ENCODE measurements around the gene CA10.

CA10 gene

DNA sequence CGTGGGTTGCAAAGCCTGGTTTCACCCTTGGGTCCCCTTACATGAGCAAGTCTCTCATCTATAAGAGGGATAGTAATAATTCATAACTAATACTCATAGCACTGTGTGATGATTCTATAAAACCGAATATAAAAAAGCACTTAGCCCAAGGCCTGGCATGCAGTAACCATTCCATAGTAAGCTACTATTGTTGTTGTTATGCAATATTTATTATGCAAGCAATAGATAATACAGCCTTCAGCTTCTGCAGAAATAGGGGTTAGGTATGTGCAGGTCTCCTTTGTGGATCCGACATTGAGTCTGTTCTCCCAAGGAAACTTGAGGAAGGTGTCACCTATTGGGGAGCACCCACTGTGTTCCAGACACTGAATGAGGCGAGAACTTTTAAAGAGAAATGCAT, 497.1 kb downstream of the CA10 start:
- Histone ChIP-seq H3K9ac (ENCODE audit: low read depth, low read length, poor library complexity, severe bottlenecking) (no peak overlapping the region), H3K4me1 (ENCODE audit: insufficient read depth, low read length, poor library complexity, severe bottlenecking) (no peaks in the 10 kb centered on the region), H3K4me2 (ENCODE audit: low read depth, low read length, poor library complexity, severe bottlenecking) (no peak overlapping the region), H3K9me3 (ENCODE audit: insufficient read depth, low read depth, low read length) (no peaks in the 10 kb centered on the region), H3K79me2 (ENCODE audit: insufficient read depth, low read length) (no peaks in the 10 kb centered on the region), H3K27me3 (ENCODE audit: insufficient read depth, low read length, poor library complexity, severe bottlenecking) (peaks cover 12% of the 10 kb centered on the region), H3F3A (ENCODE audit: low read depth) (no peaks in the 10 kb centered on the region), H3K9me2 (replicated peaks; ENCODE audit: low read depth, low read length) (no peaks in the 10 kb centered on the region), H3K4me3 (ENCODE audit: low read length, poor library complexity, severe bottlenecking) (no peak overlapping the region), H2AFZ (ENCODE audit: low read length) (no peak overlapping the region), H4K20me1 (ENCODE audit: insufficient read depth, low read length, poor library complexity, severe bottlenecking) (no peaks in the 10 kb centered on the region), H3K36me3 (ENCODE audit: insufficient read depth, low read length) (no peaks in the 10 kb centered on the region)
- no peak for TF ChIP-seq EZH2phosphoT487 (IDR thresholded peaks at IDR 0.05; ENCODE audit: borderline replicate concordance)
- TF ChIP-seq, protein P1, sequence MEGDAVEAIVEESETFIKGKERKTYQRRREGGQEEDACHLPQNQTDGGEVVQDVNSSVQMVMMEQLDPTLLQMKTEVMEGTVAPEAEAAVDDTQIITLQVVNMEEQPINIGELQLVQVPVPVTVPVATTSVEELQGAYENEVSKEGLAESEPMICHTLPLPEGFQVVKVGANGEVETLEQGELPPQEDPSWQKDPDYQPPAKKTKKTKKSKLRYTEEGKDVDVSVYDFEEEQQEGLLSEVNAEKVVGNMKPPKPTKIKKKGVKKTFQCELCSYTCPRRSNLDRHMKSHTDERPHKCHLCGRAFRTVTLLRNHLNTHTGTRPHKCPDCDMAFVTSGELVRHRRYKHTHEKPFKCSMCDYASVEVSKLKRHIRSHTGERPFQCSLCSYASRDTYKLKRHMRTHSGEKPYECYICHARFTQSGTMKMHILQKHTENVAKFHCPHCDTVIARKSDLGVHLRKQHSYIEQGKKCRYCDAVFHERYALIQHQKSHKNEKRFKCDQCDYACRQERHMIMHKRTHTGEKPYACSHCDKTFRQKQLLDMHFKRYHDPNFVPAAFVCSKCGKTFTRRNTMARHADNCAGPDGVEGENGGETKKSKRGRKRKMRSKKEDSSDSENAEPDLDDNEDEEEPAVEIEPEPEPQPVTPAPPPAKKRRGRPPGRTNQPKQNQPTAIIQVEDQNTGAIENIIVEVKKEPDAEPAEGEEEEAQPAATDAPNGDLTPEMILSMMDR (conservative IDR thresholded peaks at IDR 0.05; ENCODE audit: low read length): no peak

DNA sequence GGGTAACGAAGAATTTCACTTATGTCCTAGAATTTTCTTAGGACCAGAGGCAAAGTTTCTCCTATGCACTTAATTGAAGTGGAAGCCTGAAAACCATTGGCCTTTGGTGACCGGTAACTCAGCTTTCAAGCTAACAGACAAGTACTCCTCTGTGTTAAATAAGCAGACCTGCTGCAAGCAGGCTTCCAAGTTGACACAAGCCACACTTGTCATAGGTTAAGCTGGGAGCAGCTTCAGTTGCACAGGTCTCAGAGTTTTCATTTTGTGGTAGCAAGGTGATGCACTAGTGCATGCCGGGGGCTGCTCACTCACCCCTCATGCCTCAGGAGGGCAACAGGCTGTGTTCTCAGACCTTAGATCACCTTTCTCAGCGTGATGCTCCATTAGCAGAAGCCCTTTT, 498.2 kb downstream of the CA10 start:
- H3K4me2 ChIP-seq (ENCODE audit: low read depth, low read length, poor library complexity, severe bottlenecking): no peak overlapping the region
- TF ChIP-seq EZH2phosphoT487 (IDR thresholded peaks at IDR 0.05; ENCODE audit: borderline replicate concordance): no peak
- TF ChIP-seq, protein P1 (conservative IDR thresholded peaks at IDR 0.05; ENCODE audit: low read length): no peak

DNA sequence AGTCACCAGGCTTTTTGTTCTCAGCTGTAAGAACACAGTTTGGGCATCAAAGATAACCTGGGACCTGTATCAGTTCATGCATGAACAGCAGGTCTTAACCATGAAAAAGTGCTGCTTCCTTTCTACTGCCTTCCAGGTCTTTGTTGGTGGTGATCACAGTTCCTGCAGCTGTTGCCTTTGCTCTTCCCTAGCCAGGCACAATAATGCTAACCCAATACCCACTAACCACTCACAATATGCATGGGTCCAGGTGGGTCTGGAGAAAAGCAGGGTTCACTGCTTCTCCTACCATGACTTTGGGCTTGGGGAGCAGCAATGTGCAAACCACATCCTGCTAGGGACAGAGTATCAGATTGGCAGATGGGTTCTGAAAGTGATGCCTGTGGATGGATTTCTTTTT, 501.3 kb downstream of the CA10 start:
- no peaks in the 10 kb centered on the region for H3K4me1 ChIP-seq (ENCODE audit: insufficient read depth, low read length, poor library complexity, severe bottlenecking)
- no peaks in the 10 kb centered on the region for H3K79me2 ChIP-seq (ENCODE audit: insufficient read depth, low read length)
- H3K9me3 ChIP-seq (ENCODE audit: insufficient read depth, low read depth, low read length): no peaks in the 10 kb centered on the region
- no peaks in the 10 kb centered on the region for H3K36me3 ChIP-seq (ENCODE audit: insufficient read depth, low read length)
- H3K9ac ChIP-seq (ENCODE audit: low read depth, low read length, poor library complexity, severe bottlenecking): no peak overlapping the region
- TF ChIP-seq, protein P1 (conservative IDR thresholded peaks at IDR 0.05; ENCODE audit: low read length): no peak
- no peak for TF ChIP-seq EZH2phosphoT487 (IDR thresholded peaks at IDR 0.05; ENCODE audit: borderline replicate concordance)
- no peak overlapping the region for H3K4me3 ChIP-seq (ENCODE audit: low read length, poor library complexity, severe bottlenecking)
- no peak overlapping the region for H2AFZ ChIP-seq (ENCODE audit: low read length)
- no peaks in the 10 kb centered on the region for H3F3A ChIP-seq (ENCODE audit: low read depth)
- no peaks in the 10 kb centered on the region for H3K27me3 ChIP-seq (ENCODE audit: insufficient read depth, low read length, poor library complexity, severe bottlenecking)
- no peaks in the 10 kb centered on the region for H3K9me2 ChIP-seq (replicated peaks; ENCODE audit: low read depth, low read length)
- no peaks in the 10 kb centered on the region for H4K20me1 ChIP-seq (ENCODE audit: insufficient read depth, low read length, poor library complexity, severe bottlenecking)
- H3K4me2 ChIP-seq (ENCODE audit: low read depth, low read length, poor library complexity, severe bottlenecking): no peak overlapping the region

More for the DNA sequence above, 498.2 kb downstream of the CA10 start:
- Histone ChIP-seq H3K4me1 (ENCODE audit: insufficient read depth, low read length, poor library complexity, severe bottlenecking) (no peaks in the 10 kb centered on the region), H3F3A (ENCODE audit: low read depth) (no peaks in the 10 kb centered on the region), H3K4me3 (ENCODE audit: low read length, poor library complexity, severe bottlenecking) (no peak overlapping the region), H3K9ac (ENCODE audit: low read depth, low read length, poor library complexity, severe bottlenecking) (no peak overlapping the region), H3K79me2 (ENCODE audit: insufficient read depth, low read length) (no peaks in the 10 kb centered on the region), H3K9me3 (ENCODE audit: insufficient read depth, low read depth, low read length) (no peaks in the 10 kb centered on the region), H3K36me3 (ENCODE audit: insufficient read depth, low read length) (no peaks in the 10 kb centered on the region), H4K20me1 (ENCODE audit: insufficient read depth, low read length, poor library complexity, severe bottlenecking) (no peaks in the 10 kb centered on the region), H3K27me3 (ENCODE audit: insufficient read depth, low read length, poor library complexity, severe bottlenecking) (peaks cover 12% of the 10 kb centered on the region), H3K9me2 (replicated peaks; ENCODE audit: low read depth, low read length) (no peaks in the 10 kb centered on the region), H2AFZ (ENCODE audit: low read length) (no peak overlapping the region)
